ENCODE data around the gene TRABD. TPM values are rescaled to one million over a fixed set of nuclear protein-coding genes. Genes with fewer than 3 reads are reported as not detected.

Gene TRABD
- polyA plus RNA-seq, 1 of the 3 experiments (the other 2 are of a cell fraction) = 50.6 TPM

DNA sequence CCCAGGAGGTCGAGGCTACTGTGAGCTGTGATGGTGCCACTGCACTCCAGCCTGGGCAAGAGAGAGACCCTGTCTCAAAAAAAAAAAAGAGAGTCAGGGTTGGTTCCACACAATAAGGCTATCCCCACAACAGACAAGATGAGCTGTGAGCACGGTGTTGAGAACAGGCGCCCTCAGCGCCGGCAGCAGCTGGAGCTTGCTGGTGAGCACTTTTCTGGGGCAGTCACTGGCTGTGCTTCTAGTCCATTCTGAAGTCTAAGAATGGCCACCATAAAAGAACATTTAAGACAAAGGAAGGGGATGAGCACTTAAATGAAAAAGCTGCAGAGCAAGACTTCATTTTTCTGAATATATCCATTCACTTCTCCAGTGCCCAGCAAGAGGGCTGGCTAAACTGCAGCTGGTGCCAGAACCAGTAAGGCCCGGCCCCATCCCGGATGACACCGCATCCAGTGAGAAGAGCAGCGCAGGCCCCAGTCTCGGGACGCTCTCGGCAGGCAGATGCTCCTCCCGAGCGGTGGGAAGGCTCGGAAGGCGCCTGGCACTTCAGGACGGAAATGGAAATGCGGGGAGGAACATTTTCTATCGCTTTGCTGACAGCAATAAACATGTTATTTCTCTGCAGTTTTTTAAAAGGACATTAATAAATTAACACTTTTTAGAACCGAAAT, 46.9 kb downstream of the TRABD start:
- Histone ChIP-seq H3K27me3 (ENCODE audit: insufficient read depth) (no peaks in the 10 kb centered on the region), H3K79me2 (ENCODE audit: insufficient read depth) (peaks cover 42% of the 10 kb centered on the region), H4K20me1 (ENCODE audit: insufficient read depth) (peaks cover 27% of the 10 kb centered on the region; the same call in 1 of the 2 replicates), H3K4me1 (ENCODE audit: control insufficient read depth in 1 of 2, insufficient read depth in 2 of 2, low read depth in 1 of 2, low read length in 1 of 2) (no peaks in the 10 kb centered on the region), H3K36me3 (replicated peaks in 1 of 2; ENCODE audit: control insufficient read depth in 1 of 2, insufficient read depth in 2 of 2, low read length in 1 of 2) (peaks cover 4 to 8% of the 10 kb centered on the region in 2 experiments), H3K9me2 (no peaks in the 10 kb centered on the region), H3K4me3 (ENCODE audit: low read depth in 2 of 2, low read length in 1 of 2) (no peak overlapping the region), H3K27ac (ENCODE audit: low read depth in 2 of 2, low read length in 1 of 2) (no peak overlapping the region), H3K9ac (no peak overlapping the region), H2AFZ (ENCODE audit: low read depth) (no peak overlapping the region), H3K9me3 (no peaks in the 10 kb centered on the region), H3K4me2 (no peak overlapping the region), H3F3A (replicated peaks; ENCODE audit: insufficient read depth) (peaks cover 11% of the 10 kb centered on the region)
- TF ChIP-seq, protein P1, sequence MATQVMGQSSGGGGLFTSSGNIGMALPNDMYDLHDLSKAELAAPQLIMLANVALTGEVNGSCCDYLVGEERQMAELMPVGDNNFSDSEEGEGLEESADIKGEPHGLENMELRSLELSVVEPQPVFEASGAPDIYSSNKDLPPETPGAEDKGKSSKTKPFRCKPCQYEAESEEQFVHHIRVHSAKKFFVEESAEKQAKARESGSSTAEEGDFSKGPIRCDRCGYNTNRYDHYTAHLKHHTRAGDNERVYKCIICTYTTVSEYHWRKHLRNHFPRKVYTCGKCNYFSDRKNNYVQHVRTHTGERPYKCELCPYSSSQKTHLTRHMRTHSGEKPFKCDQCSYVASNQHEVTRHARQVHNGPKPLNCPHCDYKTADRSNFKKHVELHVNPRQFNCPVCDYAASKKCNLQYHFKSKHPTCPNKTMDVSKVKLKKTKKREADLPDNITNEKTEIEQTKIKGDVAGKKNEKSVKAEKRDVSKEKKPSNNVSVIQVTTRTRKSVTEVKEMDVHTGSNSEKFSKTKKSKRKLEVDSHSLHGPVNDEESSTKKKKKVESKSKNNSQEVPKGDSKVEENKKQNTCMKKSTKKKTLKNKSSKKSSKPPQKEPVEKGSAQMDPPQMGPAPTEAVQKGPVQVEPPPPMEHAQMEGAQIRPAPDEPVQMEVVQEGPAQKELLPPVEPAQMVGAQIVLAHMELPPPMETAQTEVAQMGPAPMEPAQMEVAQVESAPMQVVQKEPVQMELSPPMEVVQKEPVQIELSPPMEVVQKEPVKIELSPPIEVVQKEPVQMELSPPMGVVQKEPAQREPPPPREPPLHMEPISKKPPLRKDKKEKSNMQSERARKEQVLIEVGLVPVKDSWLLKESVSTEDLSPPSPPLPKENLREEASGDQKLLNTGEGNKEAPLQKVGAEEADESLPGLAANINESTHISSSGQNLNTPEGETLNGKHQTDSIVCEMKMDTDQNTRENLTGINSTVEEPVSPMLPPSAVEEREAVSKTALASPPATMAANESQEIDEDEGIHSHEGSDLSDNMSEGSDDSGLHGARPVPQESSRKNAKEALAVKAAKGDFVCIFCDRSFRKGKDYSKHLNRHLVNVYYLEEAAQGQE (IDR thresholded peaks at IDR 0.05; ENCODE audit: low read depth, low read length) = no peak
- TF ChIP-seq NRF1 (IDR thresholded peaks at IDR 0.05; ENCODE audit: low read depth, low read length) = no peak
- TF ChIP-seq EZH2phosphoT487 (IDR thresholded peaks at IDR 0.05; ENCODE audit: borderline replicate concordance, low read depth) = no peak
- TF ChIP-seq RCOR1 (IDR thresholded peaks at IDR 0.05; ENCODE audit: low read length) = no peak
- TF ChIP-seq TEAD4 (IDR thresholded peaks at IDR 0.05; ENCODE audit: borderline replicate concordance, insufficient read depth) = no peak
- no peak for TF ChIP-seq GABPA (IDR thresholded peaks at IDR 0.05; ENCODE audit: low read depth)
- TF ChIP-seq ZBTB33 (IDR thresholded peaks at IDR 0.05; ENCODE audit: borderline replicate concordance, low read depth) = no peak
- TF ChIP-seq MXI1 (IDR thresholded peaks at IDR 0.05; ENCODE audit: low read depth, low read length) = no peak
- no peak for TF ChIP-seq RAD21 (IDR thresholded peaks at IDR 0.05; ENCODE audit: low read length)
- POLR2A ChIA-PET = no interaction called here
- CTCF ChIA-PET = interaction anchor here (1.0 to 2.7 kb wide), 5 partner anchors 8 to 389 kb away, joined by 3 to 19 read pairs (median 3); no protein-coding TSS in a partner anchor
- 93% methylated on average over 19 of the region's 20 CpGs for WGBS (ENCODE audit: low lambda C conversion rate)
- DNase-seq = no peak

DNA sequence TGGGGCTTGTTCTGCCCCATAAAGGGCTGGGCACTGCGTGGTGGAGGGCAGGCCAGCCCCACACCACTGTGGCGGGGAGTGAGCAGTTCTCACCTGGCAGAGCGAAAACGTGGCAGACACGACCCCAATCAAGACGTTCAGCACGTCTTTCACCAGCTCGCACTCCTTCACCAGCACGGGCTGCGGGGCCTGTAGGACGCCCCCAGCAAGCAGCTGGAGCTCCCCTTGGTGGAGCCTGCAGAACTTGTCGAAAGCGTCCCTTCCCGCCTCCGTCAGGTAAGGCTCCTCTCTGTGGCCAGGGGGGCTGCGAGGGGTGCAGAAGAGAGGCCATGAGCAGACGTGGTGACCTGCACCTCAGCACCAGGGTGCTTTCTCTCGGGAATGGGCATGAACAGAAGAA, 47.5 kb downstream of the TRABD start:
- DNase-seq = no peak
- H3K9ac ChIP-seq = no peak overlapping the region
- ChIA-PET CTCF (interaction anchor here (1.0 to 2.7 kb wide), 5 partner anchors 8 to 388 kb away, joined by 3 to 19 read pairs (median 3); no protein-coding TSS in a partner anchor), POLR2A (no interaction called here)
- peaks cover 4 to 8% of the 10 kb centered on the region in 2 experiments for H3K36me3 ChIP-seq (replicated peaks in 1 of 2; ENCODE audit: control insufficient read depth in 1 of 2, insufficient read depth in 2 of 2, low read length in 1 of 2)
- no peaks in the 10 kb centered on the region for H3K27me3 ChIP-seq (ENCODE audit: insufficient read depth)
- H3K27ac ChIP-seq (ENCODE audit: low read depth in 2 of 2, low read length in 1 of 2) = no peak overlapping the region
- H2AFZ ChIP-seq (ENCODE audit: low read depth) = no peak overlapping the region
- no peak overlapping the region for H3K4me3 ChIP-seq (ENCODE audit: low read depth in 2 of 2, low read length in 1 of 2)
- H3K79me2 ChIP-seq (ENCODE audit: insufficient read depth) = peaks cover 48% of the 10 kb centered on the region
- H3F3A ChIP-seq (replicated peaks; ENCODE audit: insufficient read depth) = peaks cover 11% of the 10 kb centered on the region
- no peaks in the 10 kb centered on the region for H3K9me2 ChIP-seq
- WGBS (ENCODE audit: low lambda C conversion rate) = 98% methylated on average over 15 of the region's 18 CpGs
- no peaks in the 10 kb centered on the region for H3K4me1 ChIP-seq (ENCODE audit: control insufficient read depth in 1 of 2, insufficient read depth in 2 of 2, low read depth in 1 of 2, low read length in 1 of 2)
- peaks cover 27% of the 10 kb centered on the region; the same call in 1 of the 2 replicates for H4K20me1 ChIP-seq (ENCODE audit: insufficient read depth)
- no peak overlapping the region for H3K4me2 ChIP-seq
- no peaks in the 10 kb centered on the region for H3K9me3 ChIP-seq
- TF ChIP-seq EZH2phosphoT487 (IDR thresholded peaks at IDR 0.05; ENCODE audit: borderline replicate concordance, low read depth) = no peak
- TF ChIP-seq RCOR1 (IDR thresholded peaks at IDR 0.05; ENCODE audit: low read length) = no peak
- TF ChIP-seq YY1 (IDR thresholded peaks at IDR 0.05; ENCODE audit: low read depth) = no peak
- no peak for TF ChIP-seq ELF1 (IDR thresholded peaks at IDR 0.05)
- no peak for TF ChIP-seq NFIC (IDR thresholded peaks at IDR 0.05; ENCODE audit: borderline replicate concordance)
- TF ChIP-seq ZBTB33 (IDR thresholded peaks at IDR 0.05; ENCODE audit: borderline replicate concordance, low read depth) = no peak
- no peak for TF ChIP-seq CHD2 (IDR thresholded peaks at IDR 0.05; ENCODE audit: low read length, partially characterized antibody)
- TF ChIP-seq MEF2A (IDR thresholded peaks at IDR 0.05; ENCODE audit: borderline replicate concordance, low read depth) = no peak
- no peak for TF ChIP-seq FOSL2 (IDR thresholded peaks at IDR 0.05; ENCODE audit: borderline replicate concordance, low read depth)
- TF ChIP-seq NRF1 (IDR thresholded peaks at IDR 0.05; ENCODE audit: low read depth, low read length) = no peak

Data from SK-N-SH (cell line).